Endothelial cell of umbilical vein (primary cell): Measurements from ENCODE around the gene IL22. TPM values are rescaled to one million over a fixed set of nuclear protein-coding genes. Genes with fewer than 3 reads are reported as not detected.

Source experiments
- BruUV-seq: library from RNA; stranded (reverse); fragments of 400-500 nt; replicated peaks from 2 replicates; lab custom pipeline; 2021; lab: Mats Ljungman, UMichigan
- CTCF ChIA-PET: fragments of 300-600, 350-600 bp; sonication (Branson Sonifier 250); formaldehyde crosslinking; loops from one replicate; lab custom pipeline; 2021; ENCODE audit warnings: antibody characterized with exemption, inconsistent platforms; lab: Charles Lee
- POLR2A ChIA-PET: fragments of 300-600, 350-600 bp; sonication (Branson Sonifier 250); formaldehyde crosslinking; loops from one replicate; lab custom pipeline; 2021; ENCODE audit warnings: antibody characterized with exemption, inconsistent platforms; lab: Charles Lee
- DNase-seq: peaks from one replicate; pipeline ENCODE4 v3.0.0-alpha.2; 2011; ENCODE audit warnings: low read depth, low spot score
- FAIRE-seq: peaks from 2 replicates; lab custom pipeline; 2011; peaks lifted over from hg19 to GRCh38; lab: Jason Lieb, UNC
- H2AFZ ChIP-seq: 2 replicates; pipeline ENCODE4 v1.6.0; 2012; ENCODE audit warnings: low read depth, low read length, control low read depth, inconsistent platforms
- H3K27ac ChIP-seq: 2 replicates; pipeline ENCODE4 v1.5.1; 2011; ENCODE audit warnings: low read depth, mild to moderate bottlenecking, control low read depth, low read length, moderate library complexity; ENCODE audit not compliant: insufficient read depth
- H3K27me3 ChIP-seq, 2 experiments: 2 replicates each; pipeline versions ENCODE4 v1.6.0 to v1.6.1; 2011; ENCODE audit warnings: low read length in 2 of 2, mixed read lengths in 1 of 2; ENCODE audit not compliant: control insufficient read depth in 2 of 2, insufficient read depth in 2 of 2
- H3K36me3 ChIP-seq, 2 experiments: 2 replicates in 1 of 2; 3 replicates in 1 of 2; pipeline ENCODE4 v1.5.1; 2011; ENCODE audit warnings: low read length in 2 of 2, mild to moderate bottlenecking in 1 of 2, moderate library complexity in 1 of 2; ENCODE audit not compliant: control insufficient read depth in 2 of 2, insufficient read depth in 2 of 2; ENCODE audit errors: extremely low read depth in 1 of 2
- H3K4me1 ChIP-seq: 3 replicates; pipeline ENCODE4 v1.5.1; 2011; ENCODE audit warnings: mild to moderate bottlenecking, low read length; ENCODE audit not compliant: control insufficient read depth, insufficient read depth; ENCODE audit errors: extremely low read depth
- H3K4me2 ChIP-seq: 2 replicates; pipeline ENCODE4 v1.6.1; 2011; ENCODE audit warnings: low read length, control low read depth, mixed read lengths; ENCODE audit not compliant: insufficient read depth
- H3K4me3 ChIP-seq, 3 experiments: fragments of 200-600 bp in 1 of 3; sonication (generic), shearing (Covaris generic) in 1 of 3; replicated peaks in 1 of 3; 2 replicates each; pipeline ENCODE4 v1.5.1; 2011 to 2016; ENCODE audit warnings: control low read depth in 3 of 3, low read length in 3 of 3, mild to moderate bottlenecking in 2 of 3, inconsistent platforms in 1 of 3, low read depth in 1 of 3, moderate library complexity in 1 of 3; ENCODE audit not compliant: insufficient read depth in 1 of 3
- H3K79me2 ChIP-seq: 2 replicates; pipeline ENCODE4 v1.6.0; 2012; ENCODE audit warnings: low read length, inconsistent platforms; ENCODE audit not compliant: control insufficient read depth, insufficient read depth
- H3K9ac ChIP-seq: replicated peaks from 2 replicates; pipeline ENCODE3; 2011; ENCODE audit warnings: low read length, control low read depth; ENCODE audit not compliant: insufficient read depth; ENCODE audit errors: extremely low read depth
- H3K9me1 ChIP-seq: replicated peaks from 3 replicates; pipeline ENCODE4 v1.6.0; 2011; ENCODE audit warnings: mild to moderate bottlenecking, low read length; ENCODE audit not compliant: control insufficient read depth, insufficient read depth; ENCODE audit errors: extremely low read depth
- H3K9me3 ChIP-seq: replicated peaks from 2 replicates; pipeline ENCODE4 v1.5.1; 2012; ENCODE audit warnings: low read length, inconsistent platforms; ENCODE audit not compliant: control insufficient read depth, insufficient read depth
- H4K20me1 ChIP-seq: replicated peaks from 2 replicates; pipeline ENCODE3; 2011; ENCODE audit warnings: mild to moderate bottlenecking, low read length; ENCODE audit not compliant: control insufficient read depth, insufficient read depth; ENCODE audit errors: extremely low read depth
- CTCF ChIP-seq, 2 donors: IDR thresholded peaks; 1 replicate in 1 of 2; 2 replicates in 1 of 2; pipeline ENCODE4 v1.5.1; 2011; ENCODE audit warnings: low read length in 2 of 2, mild to moderate bottlenecking in 2 of 2, moderate library complexity in 2 of 2, control low read depth in 1 of 2, inconsistent platforms in 1 of 2, low read depth in 1 of 2; ENCODE audit not compliant: insufficient read depth in 1 of 2; ENCODE audit errors: extremely low read depth in 1 of 2
- EZH2 ChIP-seq: IDR thresholded peaks from 2 replicates; pipeline ENCODE4 v1.6.1; 2012; ENCODE audit warnings: borderline replicate concordance, low read depth, mild to moderate bottlenecking, moderate library complexity, low read length, inconsistent platforms; ENCODE audit not compliant: severe bottlenecking
- FOS ChIP-seq: IDR thresholded peaks from 2 replicates; pipeline ENCODE4 v1.6.1; 2011; ENCODE audit warnings: mild to moderate bottlenecking, low read length, moderate library complexity, borderline replicate concordance; ENCODE audit not compliant: insufficient read depth
- GATA2 ChIP-seq: IDR thresholded peaks from 2 replicates; pipeline ENCODE4 v1.7.0; 2011; ENCODE audit warnings: low read depth, mild to moderate bottlenecking, moderate library complexity, mixed read lengths, low read length; ENCODE audit not compliant: insufficient read length, insufficient read depth
- JUN ChIP-seq: IDR thresholded peaks from 2 replicates; pipeline ENCODE4 v1.6.1; 2011; ENCODE audit warnings: borderline replicate concordance, low read depth; ENCODE audit not compliant: insufficient read length, insufficient read depth
- MAX ChIP-seq: IDR thresholded peaks from 2 replicates; pipeline ENCODE4 v1.6.1; 2011; ENCODE audit not compliant: insufficient read depth, insufficient read length
- MYC ChIP-seq: IDR thresholded peaks from one replicate; pipeline ENCODE4 v1.6.1; 2011; ENCODE audit warnings: mild to moderate bottlenecking, low read depth, low read length
- POLR2A ChIP-seq: IDR thresholded peaks from 2 replicates; pipeline ENCODE4 v1.6.1; 2012; ENCODE audit warnings: low read depth, mild to moderate bottlenecking, control low read depth, low read length
- POLR2AphosphoS5 ChIP-seq: IDR thresholded peaks from 2 replicates; pipeline ENCODE4 v1.6.1; 2012; ENCODE audit warnings: low read depth, mild to moderate bottlenecking, control low read depth, low read length, moderate library complexity; ENCODE audit not compliant: insufficient read depth
- dilution Hi-C: fragments of 300-500 bp; cut with MboI; formaldehyde crosslinking; loops from one replicate; pipeline ENCODE4 v1.15.0; 2019; ENCODE audit warnings: low sequenced_read_pairs; ENCODE audit not compliant: extremely low pct_ligation_motif_present
- intact Hi-C: fragments of 100-400 bp; cut with micrococcal nuclease; formaldehyde crosslinking; loops from one replicate; pipeline ENCODE4 v1.10.0; 2022
- polyA plus RNA-seq, 4 experiments: library from polyadenylated mRNA; depleted of rRNA in 3 of 4; stranded (reverse) in 3 of 4; unstranded in 1 of 4; fragments of >200 nt; gene quantifications; 2 replicates each; pipeline versions ENCODE4 v1.2.1 to v1.2.3, GENCODE V29; 2011 to 2012; ENCODE audit warnings: missing spikeins in 1 of 4
- total RNA-seq: library from RNA; stranded (reverse); gene quantifications from 2 replicates; pipeline ENCODE4 v1.2.3, GENCODE V29; 2021

The IL22 gene
- total and polyA plus RNA-seq, 2 donors (not counting 3 experiments of a cell fraction or from before 2014, with no cell fraction given): not detected

- Histone ChIP-seq H3K9ac (no peak overlapping the region), H3K27me3 (no peaks in the 10 kb centered on the region), H3K4me2 (no peak overlapping the region), H3K79me2 (no peaks in the 10 kb centered on the region), H3K4me3 (no peak overlapping the region), H4K20me1 (no peaks in the 10 kb centered on the region), H3K27ac (no peak overlapping the region), H3K9me3 (no peaks in the 10 kb centered on the region), H3K36me3 (no peaks in the 10 kb centered on the region), H2AFZ (no peak overlapping the region), H3K9me1 (no peaks in the 10 kb centered on the region), H3K4me1 (peaks cover 11% of the 10 kb centered on the region)
- BruUV-seq: no TSS peak
- intact Hi-C loops: no loop called here
- ChIA-PET CTCF (interaction anchor here (1.0 to 1.2 kb wide), 2 partner anchors 11 to 50 kb away, joined by 3 to 4 read pairs; no protein-coding TSS in a partner anchor), POLR2A (no interaction called here)
- no peak for TF ChIP-seq JUN
- no peak for TF ChIP-seq FOS
- TF ChIP-seq MYC: no peak
- no peak for TF ChIP-seq POLR2A
- TF ChIP-seq POLR2AphosphoS5: no peak
- TF ChIP-seq EZH2: no peak
- TF ChIP-seq GATA2: no peak
- no peak for TF ChIP-seq CTCF (IDR thresholded peaks at IDR 0.05; ENCODE audit: extremely low read depth in 1 of 2, insufficient read depth in 1 of 2, low read depth in 1 of 2, low read length in 2 of 2)
- no peak for TF ChIP-seq MAX
- FAIRE-seq: no peak
- DNase-seq: no peak
- dilution Hi-C loops: no loop called here
Measured at GRCh38 chr12:68281322-68282077, 28.1 kb upstream of the IL22 start.
